K562 (cell line): Measurements from ENCODE around the gene WASF3.

Source experiments
- CTCF ChIP-seq, 3 experiments: IDR thresholded peaks in 2 of 3; conservative IDR thresholded peaks in 1 of 3; 2 replicates each; pipeline ENCODE4 v1.5.1; 2011 to 2012; ENCODE audit warnings: low read length in 3 of 3, mild to moderate bottlenecking in 3 of 3, control low read depth in 2 of 3, improper control_type of control experiment in 1 of 3, inconsistent platforms in 1 of 3, low read depth in 1 of 3, mixed read lengths in 1 of 3, moderate library complexity in 1 of 3; ENCODE audit not compliant: insufficient read depth in 2 of 3
- KDM1A ChIP-seq, 2 experiments: fragments of 450-650 bp; IDR thresholded peaks; 2 replicates each; pipeline ENCODE4 v1.6.1; 2016; ENCODE audit warnings: mild to moderate bottlenecking in 2 of 2
- KLF1 ChIP-seq: fragments of 450-650 bp; IDR thresholded peaks from 2 replicates; pipeline ENCODE4 v1.6.1; 2016; ENCODE audit warnings: missing genetic modification characterization, missing compliant biosample characterization
- KLF16 ChIP-seq: IDR thresholded peaks from 2 replicates; pipeline ENCODE4 v1.6.1; 2016; ENCODE audit warnings: antibody characterized with exemption
- MAFK ChIP-seq: IDR thresholded peaks from 2 replicates; pipeline ENCODE4 v1.6.1; 2011; ENCODE audit warnings: low read length, improper control_type of control experiment
- NFYB ChIP-seq: IDR thresholded peaks from 2 replicates; pipeline ENCODE4 v1.6.1; 2011; ENCODE audit warnings: mild to moderate bottlenecking, moderate library complexity; ENCODE audit not compliant: insufficient read length; ENCODE audit errors: extremely low read depth
- SP2 ChIP-seq: IDR thresholded peaks from 2 replicates; pipeline ENCODE4 v1.6.1; 2011; ENCODE audit warnings: mild to moderate bottlenecking, low read depth, low read length, moderate library complexity; ENCODE audit not compliant: poor library complexity, severe bottlenecking; ENCODE audit errors: extremely low read depth
- ZBTB26 ChIP-seq: fragments of 450-650 bp; formaldehyde crosslinking; IDR thresholded peaks from 2 replicates; pipeline ENCODE4 v1.4.0; 2022; ENCODE audit warnings: missing genetic modification characterization
- ZBTB9 ChIP-seq: fragments of 450-650 bp; formaldehyde crosslinking; IDR thresholded peaks from 2 replicates; pipeline ENCODE4 v1.4.0; 2020; ENCODE audit warnings: mild to moderate bottlenecking, moderate library complexity
- TF ChIP-seq, protein P1 (sequence below): sonication (generic); formaldehyde crosslinking; IDR thresholded peaks from 2 replicates; pipeline ENCODE4 v1.8.1; 2023; ENCODE audit warnings: mild to moderate bottlenecking, missing genetic modification reagents

DNA sequence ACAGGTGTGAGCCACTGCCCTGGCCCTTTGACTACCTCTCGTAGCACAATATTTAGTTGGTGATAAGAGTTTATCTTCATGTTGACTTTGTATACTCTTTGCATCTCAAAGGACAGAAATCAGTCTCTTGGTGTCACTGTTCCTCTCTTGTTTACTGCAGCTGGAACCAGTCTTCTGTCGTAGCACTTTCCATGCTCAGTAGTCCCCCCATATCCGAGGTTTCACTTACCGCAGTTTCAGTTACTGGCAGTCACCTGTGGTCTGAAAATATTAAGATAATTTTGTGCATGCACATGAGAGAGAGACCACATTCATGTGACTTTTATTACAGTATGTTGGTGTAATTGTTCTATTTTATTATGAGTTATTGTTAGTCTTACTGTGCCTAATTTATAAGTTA is 49.1 kb downstream of the WASF3 start:
- TF ChIP-seq KLF1 (tag) (no peak), SP2 (no peak), KDM1A (IDR thresholded peaks at IDR 0.05) (no peak), CTCF (IDR thresholded peaks at IDR 0.05 in 2 of 3, conservative IDR thresholded peaks at IDR 0.05 in 1 of 3; ENCODE audit: insufficient read depth in 2 of 3, low read depth in 1 of 3, low read length in 3 of 3) (no peak), KLF16 (no peak), MAFK (no peak), NFYB (no peak), ZBTB26 (CRISPR knock-in tag) (no peak), ZBTB9 (CRISPR knock-in tag) (no peak)
- TF ChIP-seq, protein P1, sequence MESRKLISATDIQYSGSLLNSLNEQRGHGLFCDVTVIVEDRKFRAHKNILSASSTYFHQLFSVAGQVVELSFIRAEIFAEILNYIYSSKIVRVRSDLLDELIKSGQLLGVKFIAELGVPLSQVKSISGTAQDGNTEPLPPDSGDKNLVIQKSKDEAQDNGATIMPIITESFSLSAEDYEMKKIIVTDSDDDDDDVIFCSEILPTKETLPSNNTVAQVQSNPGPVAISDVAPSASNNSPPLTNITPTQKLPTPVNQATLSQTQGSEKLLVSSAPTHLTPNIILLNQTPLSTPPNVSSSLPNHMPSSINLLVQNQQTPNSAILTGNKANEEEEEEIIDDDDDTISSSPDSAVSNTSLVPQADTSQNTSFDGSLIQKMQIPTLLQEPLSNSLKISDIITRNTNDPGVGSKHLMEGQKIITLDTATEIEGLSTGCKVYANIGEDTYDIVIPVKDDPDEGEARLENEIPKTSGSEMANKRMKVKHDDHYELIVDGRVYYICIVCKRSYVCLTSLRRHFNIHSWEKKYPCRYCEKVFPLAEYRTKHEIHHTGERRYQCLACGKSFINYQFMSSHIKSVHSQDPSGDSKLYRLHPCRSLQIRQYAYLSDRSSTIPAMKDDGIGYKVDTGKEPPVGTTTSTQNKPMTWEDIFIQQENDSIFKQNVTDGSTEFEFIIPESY (CRISPR knock-in tag) = no peak
